CD4-positive, alpha-beta T cell treated with Interleukin-15 for 4 hours (primary cell): ENCODE results near the gene GLB1L2.

ENCODE experiments used
- DNase-seq: peaks from one replicate; pipeline ENCODE4 v3.0.0-alpha.2; 2020; ENCODE audit warnings: low spot score

GLB1L2 gene

DNA sequence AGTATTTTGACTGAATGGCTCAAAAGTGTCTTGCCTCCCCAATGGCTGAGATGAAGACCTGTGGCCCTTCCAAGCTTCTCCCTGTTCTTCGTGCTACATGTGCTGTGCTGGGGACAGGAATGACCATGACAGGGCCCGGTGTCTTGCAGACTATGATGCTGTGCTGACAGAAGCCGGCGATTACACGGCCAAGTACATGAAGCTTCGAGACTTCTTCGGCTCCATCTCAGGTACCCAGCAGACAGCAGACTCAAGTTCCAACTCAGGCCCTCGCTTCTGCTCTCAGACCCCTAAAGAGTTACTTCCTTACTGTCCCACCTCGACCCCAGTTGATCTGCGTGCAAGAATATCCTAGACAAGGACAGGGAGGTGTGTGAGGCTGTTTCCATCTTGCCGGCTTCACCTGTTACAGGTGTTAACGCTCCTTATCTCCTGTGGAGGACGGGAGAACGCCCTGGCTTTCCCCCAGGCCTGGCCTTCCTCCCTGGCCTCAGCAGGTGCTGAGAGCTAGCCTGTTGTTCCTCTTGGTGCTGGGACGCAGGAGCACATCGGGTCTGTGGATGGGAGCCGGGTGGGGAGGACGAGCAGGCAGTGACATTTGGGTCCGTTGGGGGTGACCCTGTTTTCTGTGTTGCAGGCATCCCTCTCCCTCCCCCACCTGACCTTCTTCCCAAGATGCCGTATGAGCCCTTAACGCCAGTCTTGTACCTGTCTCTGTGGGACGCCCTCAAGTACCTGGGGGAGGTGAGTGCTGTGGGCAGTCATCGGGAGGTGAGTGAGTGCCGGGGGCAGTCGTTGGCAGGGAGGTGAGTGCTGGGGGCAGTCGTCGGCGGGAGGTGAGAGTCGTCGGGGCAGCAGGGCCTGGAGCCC is 38.1 kb downstream of the GLB1L2 start:
- DNase-seq = no peak

DNA sequence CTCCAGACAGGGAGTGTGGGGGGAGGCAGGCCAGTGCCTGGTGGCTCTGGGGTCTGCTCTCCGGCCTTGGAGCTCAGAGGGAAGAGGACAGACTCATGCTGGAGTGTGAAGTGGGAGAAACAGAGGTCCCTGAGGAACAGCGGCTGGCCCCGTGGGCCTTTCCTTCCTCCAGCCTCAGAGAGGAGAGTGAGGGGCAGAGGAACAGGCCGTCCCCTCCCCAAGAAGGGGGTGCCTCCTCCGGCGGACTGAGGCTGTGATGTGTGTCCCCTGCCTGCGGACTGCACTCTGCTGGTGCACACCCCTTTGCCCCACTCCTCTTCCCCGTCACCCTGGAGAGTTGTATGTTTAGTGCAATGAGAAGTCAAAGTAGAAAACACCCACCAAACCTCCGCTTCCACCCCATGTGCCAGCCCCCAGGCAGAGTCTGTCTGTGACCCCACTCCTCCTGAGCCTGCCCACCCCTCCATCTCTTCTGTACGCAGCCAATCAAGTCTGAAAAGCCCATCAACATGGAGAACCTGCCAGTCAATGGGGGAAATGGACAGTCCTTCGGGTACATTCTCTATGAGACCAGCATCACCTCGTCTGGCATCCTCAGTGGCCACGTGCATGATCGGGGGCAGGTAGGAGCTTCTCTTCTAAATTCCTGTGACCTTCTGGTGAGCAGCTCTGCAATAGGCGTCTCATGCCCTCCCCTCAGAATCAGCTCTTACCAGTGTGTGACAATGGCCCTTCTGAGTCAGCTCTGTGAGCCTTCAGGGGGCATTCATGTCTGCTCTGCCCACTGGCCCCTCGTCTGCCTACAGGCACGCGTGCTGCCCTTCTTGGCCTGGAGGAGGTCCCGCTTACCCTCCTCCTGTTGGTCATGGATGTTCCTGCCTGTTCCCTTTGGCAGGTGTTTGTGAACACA is 39.0 kb downstream of the GLB1L2 start:
- no peak for DNase-seq

DNA sequence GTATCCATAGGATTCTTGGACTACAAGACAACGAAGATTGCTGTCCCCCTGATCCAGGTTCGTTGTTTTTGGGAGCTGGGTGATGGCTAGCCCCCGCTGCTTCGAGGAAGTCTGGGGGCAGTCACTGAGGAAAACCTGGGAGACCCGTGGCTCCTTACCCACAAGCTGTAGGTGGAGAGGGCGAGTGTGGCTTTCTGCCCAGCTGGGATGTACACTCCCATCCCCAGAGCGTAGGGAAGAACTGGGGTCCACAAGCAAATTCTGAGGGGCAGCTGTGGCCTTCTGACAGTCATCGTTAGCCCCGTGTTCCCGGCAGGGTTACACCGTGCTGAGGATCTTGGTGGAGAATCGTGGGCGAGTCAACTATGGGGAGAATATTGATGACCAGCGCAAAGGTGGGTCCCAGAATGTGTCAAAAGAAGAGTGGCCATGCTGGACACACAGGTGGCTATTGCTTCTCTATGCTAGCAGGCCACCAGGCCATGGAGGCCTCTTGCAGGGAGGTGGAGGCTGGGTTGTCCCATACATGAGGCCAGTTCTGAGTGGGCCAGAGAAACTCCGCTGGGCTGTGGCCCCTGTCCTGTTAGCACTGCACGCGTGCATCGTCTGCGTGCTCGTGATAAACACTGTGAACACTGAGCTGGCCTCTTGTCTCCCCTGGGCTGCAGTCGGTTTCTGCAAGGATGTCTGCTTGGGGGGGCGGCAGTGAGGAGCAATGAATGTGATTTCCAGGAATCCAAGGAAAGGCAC is 39.8 kb downstream of the GLB1L2 start:
- no peak for DNase-seq

DNA sequence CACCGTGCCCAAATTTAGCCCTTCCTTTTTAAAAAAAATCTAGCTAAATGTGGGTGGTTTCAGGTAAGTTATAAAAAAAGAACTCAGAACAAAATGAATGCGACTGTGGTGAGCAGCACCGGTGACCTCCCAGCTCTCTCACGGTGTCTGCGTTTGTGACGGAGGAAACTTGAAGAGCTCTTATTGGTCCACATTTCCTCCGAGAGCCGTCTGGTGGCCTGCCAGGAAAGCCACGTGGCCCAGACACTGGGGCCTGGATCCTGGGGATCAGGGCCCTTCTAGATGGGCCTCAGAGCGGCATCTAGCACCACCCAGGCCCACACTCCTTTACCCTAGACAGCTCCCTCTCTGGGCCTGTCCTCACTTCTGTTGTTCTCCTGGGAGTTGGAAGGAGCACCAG is 40.7 kb downstream of the GLB1L2 start:
- DNase-seq = no peak

DNA sequence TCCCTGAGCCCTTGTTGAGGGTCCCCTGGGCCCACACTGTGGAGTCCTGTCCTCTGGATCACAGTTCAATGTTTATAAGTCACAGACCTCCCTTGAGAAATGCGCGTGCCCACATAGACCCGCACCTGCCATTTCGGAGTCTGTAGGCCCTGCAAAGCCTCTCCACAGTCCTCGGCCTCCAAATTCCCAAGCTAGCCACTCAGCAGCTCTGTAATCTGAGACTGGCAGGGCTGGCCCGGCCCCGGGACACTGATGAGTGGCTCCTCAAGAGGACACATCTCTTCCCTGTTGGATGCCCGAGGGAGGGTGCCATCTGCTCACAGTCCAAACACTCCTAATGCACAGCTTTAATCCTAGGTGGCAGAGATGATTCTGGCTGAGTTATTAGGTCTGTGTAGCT is 41.2 kb downstream of the GLB1L2 start:
- DNase-seq = no peak

DNA sequence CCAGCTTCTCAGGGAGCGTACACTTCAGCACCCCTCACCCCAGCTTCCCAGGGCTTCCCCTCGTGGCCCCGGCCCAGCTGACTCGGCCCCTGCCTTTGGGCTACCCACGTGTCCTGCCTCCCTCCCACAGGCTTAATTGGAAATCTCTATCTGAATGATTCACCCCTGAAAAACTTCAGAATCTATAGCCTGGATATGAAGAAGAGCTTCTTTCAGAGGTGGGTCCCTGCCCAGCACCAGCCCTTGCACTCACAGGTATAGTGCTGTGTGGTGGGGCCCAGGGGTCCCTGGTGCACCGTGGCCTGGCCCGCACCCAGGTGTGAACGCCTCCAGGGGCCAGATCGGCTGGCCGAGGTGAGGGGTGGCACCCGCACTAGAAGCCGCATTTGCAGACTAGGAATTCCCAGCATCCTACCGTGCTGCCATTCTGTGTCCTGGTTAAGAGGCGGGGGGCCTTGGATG is 41.8 kb downstream of the GLB1L2 start:
- no peak for DNase-seq

DNA sequence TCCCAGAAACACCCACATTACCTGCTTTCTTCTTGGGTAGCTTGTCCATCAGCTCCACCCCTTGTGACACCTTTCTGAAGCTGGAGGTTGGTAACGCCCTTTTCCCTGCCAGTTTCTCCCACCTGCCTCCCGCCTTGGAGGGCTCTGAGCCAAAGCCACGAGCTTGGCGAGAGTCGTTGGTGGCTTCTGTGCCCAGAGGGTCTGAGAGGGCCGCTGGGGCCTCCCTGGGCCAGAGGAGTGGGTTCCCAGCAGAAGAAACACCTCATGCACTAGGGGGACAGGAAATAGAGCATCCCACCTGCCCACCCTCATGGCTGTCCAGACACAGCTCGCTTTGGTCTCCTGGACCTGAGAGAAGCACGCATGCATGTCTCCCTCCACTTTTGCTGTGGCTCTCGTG is 42.4 kb downstream of the GLB1L2 start:
- no peak for DNase-seq

DNA sequence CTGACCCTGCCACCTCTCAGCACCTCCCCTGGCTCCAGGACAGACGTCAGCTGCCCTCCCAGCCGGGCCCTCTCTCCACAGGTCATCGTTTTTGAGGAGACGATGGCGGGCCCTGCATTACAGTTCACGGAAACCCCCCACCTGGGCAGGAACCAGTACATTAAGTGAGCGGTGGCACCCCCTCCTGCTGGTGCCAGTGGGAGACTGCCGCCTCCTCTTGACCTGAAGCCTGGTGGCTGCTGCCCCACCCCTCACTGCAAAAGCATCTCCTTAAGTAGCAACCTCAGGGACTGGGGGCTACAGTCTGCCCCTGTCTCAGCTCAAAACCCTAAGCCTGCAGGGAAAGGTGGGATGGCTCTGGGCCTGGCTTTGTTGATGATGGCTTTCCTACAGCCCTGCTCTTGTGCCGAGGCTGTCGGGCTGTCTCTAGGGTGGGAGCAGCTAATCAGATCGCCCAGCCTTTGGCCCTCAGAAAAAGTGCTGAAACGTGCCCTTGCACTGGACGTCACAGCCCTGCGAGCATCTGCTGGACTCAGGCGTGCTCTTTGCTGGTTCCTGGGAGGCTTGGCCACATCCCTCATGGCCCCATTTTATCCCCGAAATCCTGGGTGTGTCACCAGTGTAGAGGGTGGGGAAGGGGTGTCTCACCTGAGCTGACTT is 43.2 kb downstream of the GLB1L2 start:
- DNase-seq = no peak

DNA sequence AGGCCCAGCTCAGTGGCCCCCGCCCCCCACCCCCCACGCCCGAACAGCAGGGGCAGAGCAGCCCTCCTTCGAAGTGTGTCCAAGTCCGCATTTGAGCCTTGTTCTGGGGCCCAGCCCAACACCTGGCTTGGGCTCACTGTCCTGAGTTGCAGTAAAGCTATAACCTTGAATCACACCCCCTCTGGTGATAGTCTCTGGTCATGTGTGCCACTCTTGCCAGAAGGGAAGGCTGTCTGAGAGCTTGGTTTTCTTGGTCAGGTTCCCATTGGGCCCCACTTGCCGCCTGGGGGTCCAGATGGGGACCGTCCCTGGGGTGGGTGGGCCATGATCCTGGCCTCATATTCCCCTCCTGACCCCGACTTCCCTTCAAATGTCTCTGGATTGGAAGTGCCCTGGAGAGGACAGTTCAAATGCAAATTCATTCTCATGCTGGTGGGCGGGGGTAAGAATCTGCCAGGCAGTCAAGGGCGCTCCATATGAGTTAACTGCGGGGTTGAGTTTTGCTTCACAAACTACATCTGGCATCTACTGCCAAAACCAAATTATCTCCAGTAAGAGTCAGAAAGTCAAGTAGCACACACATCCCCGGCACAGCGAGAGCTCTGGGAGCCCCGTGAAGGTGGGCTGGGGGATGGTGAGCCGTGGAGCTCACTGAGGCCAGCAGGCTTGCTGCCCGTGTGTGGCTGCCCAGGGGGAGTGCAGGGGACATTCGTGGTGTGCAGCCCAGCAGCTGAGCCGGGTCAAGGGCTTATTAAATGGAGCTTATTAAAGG is 44.5 kb downstream of the GLB1L2 start:
- no peak for DNase-seq

DNA sequence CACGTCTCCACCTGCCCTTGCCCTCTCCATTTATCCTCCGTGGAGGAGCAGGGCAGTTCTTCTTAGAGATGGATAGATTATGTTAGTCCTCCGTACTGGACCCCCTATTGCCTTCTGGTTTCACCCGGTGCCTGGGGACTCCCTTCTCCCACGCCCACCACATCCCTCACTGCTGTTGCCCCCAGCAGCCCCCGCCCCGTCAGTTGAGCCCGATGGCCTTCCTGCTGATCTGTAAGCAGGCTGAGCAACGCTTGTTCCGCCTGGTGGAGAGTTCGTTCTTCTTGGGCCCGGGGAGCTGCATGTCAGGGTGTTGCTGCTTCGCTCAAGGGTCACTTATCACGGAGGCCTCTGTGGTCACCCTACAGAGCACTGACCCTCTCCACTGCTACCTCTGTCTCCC is 46.1 kb downstream of the GLB1L2 start:
- DNase-seq = no peak

DNA sequence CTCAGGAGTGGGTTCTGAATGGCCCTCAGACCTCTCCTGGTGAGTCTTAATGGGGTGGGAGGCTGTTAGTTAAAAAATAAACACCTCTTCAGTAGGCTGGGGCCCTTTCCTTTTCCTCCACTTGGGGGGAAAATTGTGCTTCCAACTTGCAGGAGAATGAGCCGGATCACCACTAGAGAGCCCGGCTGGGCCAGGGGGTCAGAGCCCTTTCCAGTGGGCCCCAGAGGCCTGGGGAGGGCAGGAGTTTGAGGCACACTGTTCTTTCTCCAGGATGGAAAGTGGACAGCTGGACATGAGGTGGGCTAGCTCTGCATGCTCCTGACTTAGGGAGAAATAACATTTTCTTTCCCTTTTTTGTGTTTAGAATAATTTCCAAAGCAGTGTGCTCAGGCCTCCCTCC is 47.5 kb downstream of the GLB1L2 start:
- DNase-seq = no peak

DNA sequence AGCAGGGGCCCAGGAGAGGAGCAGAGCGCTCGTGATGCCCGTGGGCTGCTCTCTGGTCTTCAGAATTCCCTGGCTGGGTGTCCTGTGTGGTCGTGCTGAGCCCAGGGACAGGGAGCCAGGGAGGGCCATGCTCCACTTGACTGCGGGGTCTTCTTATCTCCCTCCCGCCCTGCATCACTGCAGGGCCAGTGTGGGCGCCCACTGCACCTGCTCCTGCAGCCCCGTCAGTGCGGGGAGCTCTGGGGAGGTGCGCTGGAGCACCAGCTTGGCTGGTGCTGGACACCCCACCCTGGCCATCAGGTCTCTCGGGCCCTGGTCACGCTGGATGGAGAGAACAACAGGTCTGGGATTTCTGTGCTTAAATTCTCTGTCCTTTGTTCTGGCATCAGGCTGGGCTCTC is 48.4 kb downstream of the GLB1L2 start:
- no peak for DNase-seq

DNA sequence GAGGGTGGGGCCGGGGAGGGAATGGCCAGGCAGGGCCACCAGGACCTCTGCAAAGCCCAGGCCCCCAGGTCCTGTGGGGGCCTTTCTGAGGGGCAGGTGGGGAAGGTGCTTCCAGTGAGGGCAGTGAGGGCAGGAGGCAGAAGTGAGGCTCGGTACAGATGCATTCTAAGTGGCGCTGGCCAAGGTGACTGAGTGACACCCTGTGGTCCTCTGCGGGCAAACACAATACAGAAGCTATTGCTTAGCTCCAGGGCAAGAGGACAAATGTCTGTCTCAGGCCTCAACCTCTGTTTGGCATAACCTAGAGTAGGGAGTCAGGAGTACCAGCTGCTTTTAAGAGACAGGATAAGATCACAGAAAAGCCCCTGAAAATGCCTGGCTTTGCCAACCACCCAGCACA is 49.0 kb downstream of the GLB1L2 start:
- no peak for DNase-seq

DNA sequence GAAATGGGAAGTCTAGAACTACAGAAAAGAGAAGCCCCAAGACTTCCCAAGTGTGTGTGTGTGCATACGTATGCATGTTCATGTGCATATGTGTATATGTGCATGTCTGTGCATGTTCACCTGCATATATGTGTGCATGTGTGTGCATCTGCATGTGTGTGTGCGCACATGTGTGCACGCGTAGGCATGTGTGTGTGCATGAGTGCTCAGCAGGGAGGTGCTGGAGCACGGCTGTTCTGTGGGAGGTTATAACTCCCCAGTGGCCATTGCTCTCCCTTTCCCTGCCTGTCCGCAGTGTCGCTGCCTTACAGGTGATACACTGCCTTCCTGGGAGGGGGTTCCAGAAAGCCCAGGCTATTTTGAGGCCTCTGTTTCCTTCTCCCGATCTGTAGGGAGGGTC is 50.5 kb downstream of the GLB1L2 start:
- DNase-seq = no peak

DNA sequence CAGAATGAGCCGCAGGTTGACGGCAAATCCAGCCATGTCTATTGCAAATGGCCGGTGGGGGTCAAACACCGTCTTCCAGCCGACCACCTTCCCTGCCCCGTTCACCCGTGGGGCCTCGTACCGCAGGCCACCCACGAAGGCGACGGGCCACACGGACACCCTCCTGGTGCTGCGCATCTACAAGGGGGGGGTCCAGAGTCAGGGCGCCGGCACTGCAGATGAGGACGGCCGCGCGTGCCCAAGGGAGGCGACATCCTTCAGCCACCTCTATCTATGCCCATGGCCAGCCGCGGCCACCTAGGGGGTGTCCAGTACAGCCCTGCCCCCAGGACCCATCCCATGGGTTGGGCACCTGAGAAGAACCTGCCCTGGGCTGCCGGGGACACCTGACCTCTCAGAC is 51.0 kb downstream of the GLB1L2 start:
- DNase-seq = no peak

DNA sequence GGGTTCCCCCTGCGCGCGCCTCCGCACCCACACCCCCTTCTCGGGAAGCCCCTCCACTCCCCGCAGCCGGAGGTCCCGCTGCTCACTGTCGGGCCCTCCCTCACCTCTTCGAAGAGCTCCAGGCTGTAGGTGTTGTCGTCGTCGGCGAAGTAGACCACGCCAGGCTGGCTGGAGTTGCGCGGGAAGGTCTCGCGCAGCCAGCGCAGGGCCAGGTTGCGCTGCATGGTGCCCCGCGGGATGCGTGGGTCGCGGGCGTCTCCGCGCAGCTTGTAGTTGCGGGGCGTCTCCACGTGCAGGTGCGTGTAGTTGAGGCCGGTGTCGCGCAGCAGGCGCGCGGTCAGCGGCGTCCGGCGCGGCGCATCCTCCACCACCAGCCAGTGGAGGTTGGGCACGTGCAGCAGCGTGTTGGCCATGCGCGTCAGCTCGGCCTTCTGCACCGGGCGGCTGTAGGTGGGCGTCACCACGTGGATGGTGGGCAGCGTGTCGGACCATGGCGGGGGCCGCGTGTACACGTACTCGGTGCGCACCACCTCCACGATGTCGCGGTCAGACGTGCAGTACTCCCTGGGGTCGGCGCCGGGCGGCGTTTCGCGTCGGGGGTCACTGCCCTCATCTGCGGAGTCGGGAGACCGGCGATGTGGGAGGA is 51.9 kb downstream of the GLB1L2 start:
- no peak for DNase-seq

DNA sequence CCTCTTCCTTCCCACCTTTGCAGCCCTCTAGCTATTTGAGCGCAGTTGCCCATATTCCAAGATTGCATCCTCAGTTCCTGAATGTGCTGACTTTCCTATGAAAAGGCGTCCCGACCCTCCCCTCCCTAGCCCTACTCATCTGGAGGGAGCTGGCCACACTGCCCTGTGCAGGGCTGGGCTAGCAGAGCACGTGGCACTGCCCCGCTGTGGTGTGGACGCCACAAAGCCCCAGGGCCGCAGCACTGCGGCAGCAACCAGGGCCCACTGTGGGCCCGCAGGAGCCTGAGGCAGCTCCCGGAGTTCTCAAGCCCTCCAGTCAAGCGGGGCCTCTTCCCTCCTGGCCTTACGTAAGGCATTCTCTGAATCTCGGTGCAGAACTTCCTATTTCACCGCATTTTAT is 52.6 kb downstream of the GLB1L2 start:
- DNase-seq = no peak

DNA sequence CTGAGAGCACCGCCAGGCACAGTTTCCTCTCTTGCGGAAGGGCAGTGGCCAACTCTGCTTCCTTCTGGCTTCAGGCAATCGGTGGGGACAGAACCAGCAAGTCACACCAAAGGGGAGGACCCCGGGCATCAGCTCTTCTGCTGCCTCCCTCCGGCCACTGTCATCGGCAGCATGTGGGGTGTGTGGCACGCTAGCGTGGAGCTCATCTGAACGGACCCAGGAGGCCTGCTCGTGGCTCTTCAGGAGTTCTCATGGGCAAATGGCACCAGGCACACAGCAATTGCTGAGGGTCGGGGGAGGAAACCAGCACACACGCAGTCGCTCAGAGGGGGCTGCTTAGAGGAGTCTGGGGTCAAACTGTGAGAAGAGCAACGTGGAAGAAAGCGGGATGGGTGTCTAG is 53.4 kb downstream of the GLB1L2 start:
- no peak for DNase-seq

DNA sequence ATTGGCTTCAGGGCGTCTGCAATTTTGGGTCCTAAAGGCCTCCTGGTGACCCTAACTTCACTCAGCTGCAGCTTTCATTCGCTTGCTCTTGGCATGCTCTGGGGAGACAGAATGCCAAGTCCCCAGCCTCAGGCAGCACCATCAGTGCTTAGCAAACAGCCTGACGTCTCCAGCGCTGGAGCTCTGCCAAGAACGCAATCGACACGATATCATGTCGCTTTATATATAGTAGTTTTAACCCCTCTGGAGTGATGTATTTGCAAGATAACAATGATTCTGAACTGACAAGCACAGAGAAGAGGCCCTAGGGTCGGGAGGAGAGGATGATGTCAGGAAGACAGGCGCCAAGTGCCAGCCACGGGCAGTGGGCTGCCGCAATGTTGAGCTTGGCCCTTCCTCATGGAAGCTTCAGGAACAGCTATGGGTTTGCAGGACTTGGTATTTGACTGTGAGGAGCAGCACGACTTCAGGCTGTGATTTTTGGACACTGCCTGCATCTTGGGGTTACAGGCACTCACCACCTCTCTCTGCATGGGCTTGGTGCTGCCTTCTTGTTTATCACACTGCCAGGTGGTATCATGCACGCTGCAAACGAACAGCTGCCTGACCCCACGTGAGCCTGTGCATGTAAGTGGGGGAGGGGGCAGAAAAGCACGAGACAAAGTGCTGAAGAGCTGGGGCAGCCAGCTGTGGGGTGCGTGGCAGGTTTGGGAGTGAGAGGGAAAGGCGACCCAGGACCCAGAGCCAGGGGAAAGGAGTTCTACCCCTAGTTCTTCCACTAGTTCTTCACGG is 54.2 kb downstream of the GLB1L2 start:
- DNase-seq = no peak

DNA sequence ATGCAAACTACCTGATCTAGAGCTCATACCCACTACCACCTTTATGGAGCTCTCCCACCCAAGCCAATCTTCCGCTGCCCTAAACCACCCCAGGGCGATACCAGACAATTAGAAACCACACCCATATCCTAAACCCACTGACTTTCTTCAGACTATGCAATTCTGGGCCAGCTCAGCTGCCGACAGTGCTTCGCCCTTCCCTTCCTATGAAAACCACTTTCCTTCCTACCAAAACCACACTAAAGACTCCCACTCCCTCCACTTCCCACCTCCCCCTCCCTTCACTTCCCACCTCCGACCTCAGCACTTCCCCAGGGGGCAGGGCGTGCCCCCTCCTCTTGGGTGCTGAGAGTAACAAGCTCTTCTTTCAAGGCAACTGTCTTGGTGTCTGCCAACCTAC is 55.2 kb downstream of the GLB1L2 start:
- peak; percentile 16 for DNase-seq
